ENCODE results near the gene THUMPD2. TPM values are rescaled to one million over a fixed set of nuclear protein-coding genes. Genes with fewer than 3 reads are reported as not detected.

Gene THUMPD2
- total RNA-seq, 1 donor from 2014 or later = 19.0 TPM

Other genes with a start within 250 kb of the THUMPD2 start
- gene TMEM178A, start 113.3 kb downstream of the THUMPD2 start, total RNA-seq = 0.23 and 0.32 TPM in 2 replicates